Duodenal mucosa (tissue), 2 donors: ENCODE results near the gene AGAP3.

Experiments
- H3K27ac ChIP-seq: one replicate; pipeline ENCODE4 v1.7.0; 2013; ENCODE audit warnings: low read depth, low read length
- H3K27me3 ChIP-seq, 2 donors: one replicate each; pipeline ENCODE4 v1.7.0; 2013; ENCODE audit warnings: low read length in 2 of 2, control low read depth in 1 of 2; ENCODE audit not compliant: insufficient read depth in 2 of 2, control insufficient read depth in 1 of 2
- H3K36me3 ChIP-seq, 2 donors: one replicate each; pipeline ENCODE4 v1.7.0; 2013; ENCODE audit warnings: low read length in 2 of 2, control low read depth in 1 of 2; ENCODE audit not compliant: insufficient read depth in 2 of 2, control insufficient read depth in 1 of 2
- H3K4me1 ChIP-seq, 2 donors: one replicate each; pipeline ENCODE4 v1.7.0; 2013; ENCODE audit warnings: low read length in 2 of 2, control low read depth in 1 of 2; ENCODE audit not compliant: insufficient read depth in 2 of 2, control insufficient read depth in 1 of 2
- H3K4me3 ChIP-seq, 2 donors: one replicate each; pipeline ENCODE4 v1.7.0; 2013; ENCODE audit warnings: low read length in 2 of 2, low read depth in 1 of 2
- H3K9ac ChIP-seq, 2 donors: one replicate each; pipeline ENCODE4 v1.7.0; 2013; ENCODE audit warnings: low read length in 2 of 2, low read depth in 1 of 2
- H3K9me3 ChIP-seq, 2 donors: one replicate each; pipeline ENCODE4 v1.7.0; 2013; ENCODE audit warnings: low read length in 2 of 2, control low read depth in 1 of 2; ENCODE audit not compliant: control insufficient read depth in 1 of 2

Gene AGAP3

DNA sequence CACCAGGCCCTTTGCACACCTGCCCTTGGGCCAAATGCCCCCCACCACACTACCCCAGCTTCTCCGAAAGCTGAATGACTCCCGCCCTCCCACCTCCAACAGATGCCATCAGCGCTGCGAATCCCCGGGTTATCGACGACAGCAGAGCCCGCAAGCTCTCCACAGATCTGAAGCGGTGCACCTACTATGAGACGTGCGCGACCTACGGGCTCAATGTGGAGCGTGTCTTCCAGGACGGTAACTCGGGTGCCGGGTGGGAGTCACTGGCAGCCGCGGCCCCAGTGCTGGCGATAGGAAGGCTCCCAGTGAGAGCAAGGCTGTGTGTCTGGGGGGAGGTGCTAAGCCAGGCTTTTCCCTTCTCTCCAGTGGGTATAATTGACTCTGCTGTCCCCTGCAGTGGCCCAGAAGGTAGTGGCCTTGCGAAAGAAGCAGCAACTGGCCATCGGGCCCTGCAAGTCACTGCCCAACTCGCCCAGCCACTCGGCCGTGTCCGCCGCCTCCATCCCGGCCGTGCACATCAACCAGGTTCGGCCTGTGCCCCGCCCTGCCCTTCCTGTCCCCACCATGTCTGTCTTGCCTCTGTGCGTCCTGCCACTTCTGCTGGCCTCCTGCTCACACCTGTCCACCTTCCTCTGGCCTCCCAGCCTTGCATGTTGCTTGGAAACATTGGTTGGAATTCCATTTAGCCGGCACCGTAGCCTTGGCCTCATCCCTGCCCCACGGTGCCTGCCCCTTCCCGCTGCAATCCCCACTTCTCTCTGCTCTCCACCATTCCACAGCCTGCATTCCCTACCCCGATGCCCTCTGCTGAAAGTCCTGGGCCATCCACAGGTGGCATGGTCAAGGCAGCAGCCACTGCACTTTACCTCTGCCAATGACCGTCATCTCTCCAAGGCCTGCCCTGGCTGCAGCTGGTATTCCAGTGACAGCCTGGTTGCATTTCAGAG, 32.1 kb downstream of the AGAP3 start:
- Histone ChIP-seq H3K27me3 (no peaks in the 10 kb centered on the region), H3K4me1 (peaks cover 0 to 13% of the 10 kb centered on the region in 2 donors), H3K27ac (no peak overlapping the region), H3K36me3 (peaks cover 13 to 47% of the 10 kb centered on the region in 2 donors), H3K9me3 (no peaks in the 10 kb centered on the region), H3K4me3 (no peak overlapping the region), H3K9ac (no peak overlapping the region)

DNA sequence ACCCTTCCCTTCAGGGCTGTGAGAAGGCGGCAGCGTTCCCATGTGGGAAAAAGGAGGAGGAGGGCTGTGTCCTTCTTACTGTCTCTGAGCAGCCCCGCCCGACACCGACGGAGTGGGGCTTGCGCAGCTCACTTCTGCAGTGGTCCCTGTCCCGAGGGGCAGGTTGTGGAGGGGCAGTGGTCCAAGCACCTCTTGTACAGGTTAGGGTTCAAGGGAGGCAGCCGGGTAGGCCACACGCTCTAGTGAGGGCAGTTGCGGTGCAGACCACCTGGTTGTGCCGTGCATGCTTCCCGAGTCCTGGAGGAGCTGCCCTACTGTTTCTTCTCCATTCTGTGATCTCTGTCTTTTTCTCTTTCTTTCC, 32.8 kb downstream of the AGAP3 start:
- Histone ChIP-seq H3K36me3 (peaks cover 13 to 53% of the 10 kb centered on the region in 2 donors), H3K9ac (no peak overlapping the region), H3K27ac (no peak overlapping the region), H3K27me3 (no peaks in the 10 kb centered on the region), H3K4me3 (no peak overlapping the region), H3K9me3 (no peaks in the 10 kb centered on the region), H3K4me1 (peaks cover 0 to 12% of the 10 kb centered on the region in 2 donors)

DNA sequence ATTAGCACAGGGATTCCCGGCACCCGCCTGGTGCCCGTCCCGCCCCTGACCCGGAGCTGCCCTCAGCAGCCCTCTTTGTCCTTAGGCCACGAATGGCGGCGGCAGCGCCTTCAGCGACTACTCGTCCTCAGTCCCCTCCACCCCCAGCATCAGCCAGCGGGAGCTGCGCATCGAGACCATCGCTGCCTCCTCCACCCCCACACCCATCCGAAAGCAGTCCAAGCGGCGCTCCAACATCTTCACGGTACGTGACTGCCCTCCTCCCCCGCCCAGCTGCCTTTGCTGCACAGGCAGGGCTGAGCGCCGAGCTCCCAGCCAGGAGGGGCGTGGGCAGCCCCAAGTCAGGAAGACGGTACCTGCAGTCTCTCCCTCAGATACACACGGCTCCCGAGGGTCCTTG, 33.6 kb downstream of the AGAP3 start:
- Histone ChIP-seq H3K4me3 (no peak overlapping the region), H3K27me3 (no peaks in the 10 kb centered on the region), H3K9ac (no peak overlapping the region), H3K27ac (no peak overlapping the region), H3K36me3 (peaks cover 13 to 61% of the 10 kb centered on the region in 2 donors), H3K9me3 (no peaks in the 10 kb centered on the region), H3K4me1 (peaks cover 1 to 13% of the 10 kb centered on the region in 2 donors)

DNA sequence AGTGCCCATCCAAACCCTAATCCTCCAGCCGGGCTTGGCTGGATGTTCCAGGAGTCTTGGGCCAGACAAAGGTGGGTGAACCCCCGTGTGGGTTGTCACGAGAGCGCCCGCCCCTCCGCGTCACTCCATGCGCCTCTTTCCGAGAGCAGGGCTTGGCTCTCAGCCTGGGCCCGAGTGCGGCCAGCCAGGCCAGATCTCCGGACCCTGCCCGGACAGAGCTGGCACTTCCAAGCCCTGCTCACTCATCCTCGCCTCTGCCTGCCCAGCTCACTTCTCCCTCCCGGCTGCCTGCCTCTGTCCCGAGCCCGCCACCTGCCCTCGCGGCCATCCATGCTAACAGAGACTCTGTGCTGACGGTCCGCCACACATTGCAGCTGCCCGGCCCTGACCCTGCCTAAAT, 34.6 kb downstream of the AGAP3 start:
- Histone ChIP-seq H3K27me3 (no peaks in the 10 kb centered on the region), H3K36me3 (peaks cover 13 to 64% of the 10 kb centered on the region in 2 donors), H3K9ac (no peak overlapping the region), H3K27ac (no peak overlapping the region), H3K4me3 (no peak overlapping the region), H3K4me1 (peaks cover 9 to 12% of the 10 kb centered on the region in 2 donors), H3K9me3 (no peaks in the 10 kb centered on the region)

DNA sequence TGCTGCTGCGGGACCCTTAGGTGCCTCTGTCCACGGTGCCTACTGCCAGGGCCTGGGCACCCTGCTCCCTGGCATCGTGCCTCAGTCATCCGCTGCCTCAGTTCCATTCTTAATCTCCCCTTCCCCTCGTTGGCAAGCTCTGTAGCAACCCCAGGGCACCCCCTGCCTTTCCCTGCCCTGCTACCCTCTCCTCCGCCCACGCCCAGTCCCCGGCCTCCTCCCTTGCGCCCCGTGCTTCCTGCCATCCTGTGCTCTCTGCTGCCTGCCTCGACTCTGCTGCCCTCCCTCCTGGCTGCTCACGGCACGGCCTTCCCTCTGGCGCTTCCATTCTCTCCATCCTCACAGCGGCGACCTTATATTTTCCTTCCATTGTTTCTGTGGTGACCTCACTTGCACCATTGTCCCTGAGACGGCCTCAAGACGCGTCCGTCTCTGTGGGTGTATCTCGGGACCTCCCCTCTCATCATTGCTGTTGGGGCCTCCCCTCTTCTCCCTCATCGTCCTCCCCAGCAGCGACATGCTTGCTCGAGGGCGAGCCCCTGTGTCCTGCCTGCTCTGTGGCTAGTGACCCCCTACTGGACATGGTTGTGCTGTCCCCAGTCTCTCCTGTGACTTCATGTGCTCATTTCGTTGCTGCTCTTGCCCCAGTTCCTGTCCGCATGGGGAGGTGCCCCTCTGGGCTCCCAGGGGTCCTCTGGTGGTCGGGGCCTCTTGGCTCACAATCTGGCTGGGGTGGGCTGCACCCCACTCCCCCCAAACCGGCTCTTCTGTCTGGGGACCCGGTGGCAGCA, 35.3 kb downstream of the AGAP3 start:
- no peaks in the 10 kb centered on the region for H3K27me3 ChIP-seq
- peaks cover 6 to 10% of the 10 kb centered on the region in 2 donors for H3K4me1 ChIP-seq
- H3K9ac ChIP-seq: no peak overlapping the region
- no peak overlapping the region for H3K27ac ChIP-seq
- H3K36me3 ChIP-seq: peaks cover 13 to 64% of the 10 kb centered on the region in 2 donors
- H3K4me3 ChIP-seq: no peak overlapping the region
- no peaks in the 10 kb centered on the region for H3K9me3 ChIP-seq

DNA sequence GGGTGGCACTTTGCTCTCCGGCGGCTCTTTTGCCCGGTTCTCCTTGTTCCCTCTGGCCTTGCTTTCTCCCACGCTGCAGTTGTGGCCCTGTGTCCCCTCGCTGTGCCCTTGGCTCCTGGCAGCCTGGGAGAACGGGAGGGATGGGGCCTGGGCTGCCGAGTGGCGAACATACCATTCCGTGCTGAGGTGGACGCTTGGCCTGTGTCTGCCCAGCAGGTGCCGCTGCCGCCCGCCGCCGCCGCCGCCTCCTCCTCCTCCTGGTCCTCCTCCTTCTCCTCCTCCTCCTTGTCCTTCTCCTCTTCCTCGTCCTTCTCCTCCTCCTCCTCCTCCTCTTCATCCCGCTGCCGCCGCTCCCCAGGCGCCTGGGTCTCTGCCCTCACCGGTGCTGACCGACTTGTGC, 36.0 kb downstream of the AGAP3 start:
- H3K4me3 ChIP-seq: no peak overlapping the region
- H3K27ac ChIP-seq: no peak overlapping the region
- no peak overlapping the region for H3K9ac ChIP-seq
- H3K4me1 ChIP-seq: peaks cover 6 to 14% of the 10 kb centered on the region in 2 donors
- no peaks in the 10 kb centered on the region for H3K27me3 ChIP-seq
- H3K9me3 ChIP-seq: no peaks in the 10 kb centered on the region
- H3K36me3 ChIP-seq: peaks cover 13 to 64% of the 10 kb centered on the region in 2 donors

DNA sequence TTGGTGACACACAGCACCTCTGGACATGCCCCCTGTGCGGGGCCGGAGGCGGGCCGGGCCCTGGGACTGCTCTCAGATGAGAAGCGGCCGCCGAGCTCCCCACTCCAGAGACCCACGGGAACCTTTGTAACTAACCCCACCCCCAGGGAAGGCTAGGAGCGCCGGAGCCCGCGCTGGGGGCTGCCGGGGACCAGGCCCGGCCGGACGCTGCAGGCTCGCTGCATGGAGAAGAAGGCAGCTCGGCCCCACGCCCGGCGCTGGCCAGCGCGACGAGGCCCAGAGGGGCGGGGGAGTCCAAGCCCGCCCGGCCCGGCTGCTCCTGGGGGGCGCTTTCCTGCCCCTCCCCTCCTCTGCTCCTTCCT, 36.5 kb downstream of the AGAP3 start:
- Histone ChIP-seq H3K27me3 (no peaks in the 10 kb centered on the region), H3K9ac (no peak overlapping the region), H3K4me3 (no peak overlapping the region), H3K27ac (no peak overlapping the region), H3K4me1 (peaks cover 6 to 14% of the 10 kb centered on the region in 2 donors), H3K9me3 (no peaks in the 10 kb centered on the region), H3K36me3 (peaks cover 11 to 63% of the 10 kb centered on the region in 2 donors)

DNA sequence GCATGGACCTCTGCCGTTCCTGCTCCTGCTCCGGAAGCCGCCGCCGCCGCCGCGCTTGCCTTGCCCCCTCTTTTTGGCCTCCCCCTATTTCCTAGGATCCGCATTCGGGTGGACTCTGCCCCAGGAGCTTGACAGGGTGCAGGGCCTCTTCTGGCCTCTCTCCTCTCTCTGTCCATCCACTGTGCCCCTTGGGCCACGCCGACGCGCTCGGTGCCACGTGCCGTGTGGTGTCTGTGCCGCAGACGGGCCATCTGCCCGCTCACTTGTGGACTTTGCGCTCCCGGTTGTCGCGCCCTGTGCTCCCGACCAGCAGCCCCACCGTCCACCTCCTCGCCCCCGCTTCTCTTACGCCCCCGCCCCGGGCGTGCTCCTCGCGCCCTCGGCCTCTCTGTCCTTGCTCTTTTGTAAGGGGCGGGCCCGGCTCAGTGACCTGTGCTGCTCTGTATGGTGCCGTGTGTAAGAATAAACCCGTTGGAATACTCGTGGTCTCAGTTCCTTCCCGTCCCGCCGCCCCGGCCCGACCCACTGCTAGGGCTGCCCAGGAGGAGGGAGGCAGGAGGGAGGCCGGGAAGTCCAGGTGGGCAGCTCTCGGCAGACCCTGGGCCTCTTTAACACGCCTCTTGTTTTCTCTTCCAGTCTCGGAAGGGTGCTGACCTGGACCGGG, 37.0 kb downstream of the AGAP3 start:
- Histone ChIP-seq H3K27ac (no peak overlapping the region), H3K36me3 (peaks cover 6 to 63% of the 10 kb centered on the region in 2 donors), H3K4me3 (no peak overlapping the region)

DNA sequence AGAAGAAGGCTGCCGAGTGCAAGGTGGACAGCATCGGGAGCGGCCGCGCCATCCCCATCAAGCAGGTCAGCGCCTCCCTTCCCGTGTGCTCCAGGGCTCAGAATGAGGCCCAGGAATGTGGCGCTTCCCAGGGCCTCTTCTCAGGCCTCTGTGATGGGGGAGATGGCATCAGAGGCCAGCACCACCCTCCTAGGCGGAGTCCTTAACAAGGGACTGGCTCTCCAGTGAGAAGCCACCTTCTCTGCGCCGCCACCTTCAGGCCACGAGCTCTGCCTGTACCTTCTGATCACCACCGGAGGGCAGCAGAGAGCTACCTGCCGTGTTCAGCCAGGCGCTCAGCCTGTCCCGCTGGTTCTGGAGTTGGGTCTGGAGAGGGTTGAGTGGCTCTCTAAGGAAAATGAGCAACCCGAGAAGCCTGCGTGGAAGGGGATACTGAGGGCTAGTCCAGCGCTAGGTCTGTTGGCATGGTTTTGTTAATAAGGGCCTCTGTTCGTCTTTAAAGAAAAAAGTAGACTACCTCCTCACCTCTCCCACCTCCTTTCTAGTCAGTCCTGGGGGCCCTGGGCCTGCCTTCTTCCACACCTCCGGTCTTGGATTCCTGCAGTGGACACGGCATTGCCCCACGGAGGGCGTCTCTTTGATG, 37.7 kb downstream of the AGAP3 start:
- H3K9ac ChIP-seq: no peak overlapping the region
- H3K27ac ChIP-seq: no peak overlapping the region
- H3K36me3 ChIP-seq: peaks cover 11 to 62% of the 10 kb centered on the region in 2 donors

More for the DNA sequence above, 37.0 kb downstream of the AGAP3 start:
- no peaks in the 10 kb centered on the region for H3K9me3 ChIP-seq
- no peaks in the 10 kb centered on the region for H3K27me3 ChIP-seq
- peaks cover 6 to 14% of the 10 kb centered on the region in 2 donors for H3K4me1 ChIP-seq
- no peak overlapping the region for H3K9ac ChIP-seq

More for the DNA sequence above, 37.7 kb downstream of the AGAP3 start:
- Histone ChIP-seq H3K27me3 (no peaks in the 10 kb centered on the region), H3K9me3 (no peaks in the 10 kb centered on the region), H3K4me3 (no peak overlapping the region), H3K4me1 (peaks cover 6 to 14% of the 10 kb centered on the region in 2 donors)
